Stimulated activated effector memory CD8-positive, alpha-beta T cell treated with anti-CD3 and anti-CD28 coated beads, Interleukin-12 subunit alpha, Interleukin-12 subunit beta, amount 100 ng/mL, for 72 hours (primary cell): ENCODE data around the gene MVB12B.
A peak's percentile ranks its signal among the peaks of the same experiment; 100 is the strongest.

Experiments used
- ATAC-seq: fragments of 150-1000 bp; cut with Tn5 transposase; 2 replicates; pipeline ENCODE4 v1.10.0; 2021
- DNase-seq, 2 donors: peaks; one replicate each; pipeline ENCODE4 v3.0.0; 2021 to 2022; ENCODE audit warnings: low spot score in 2 of 2
- H3K27ac Mint-ChIP-seq: one replicate; pipeline ENCODE4 v1.8.0; 2022; ENCODE audit warnings: mild to moderate bottlenecking, mixed read lengths
- H3K36me3 Mint-ChIP-seq: one replicate; pipeline ENCODE4 v1.8.0; 2022; ENCODE audit warnings: mild to moderate bottlenecking, mixed read lengths
- H3K4me1 Mint-ChIP-seq: one replicate; pipeline ENCODE4 v1.8.0; 2022; ENCODE audit warnings: mixed read lengths
- H3K4me3 Mint-ChIP-seq: one replicate; pipeline ENCODE4 v1.8.0; 2022; ENCODE audit warnings: mild to moderate bottlenecking, mixed read lengths
- H3K9me3 Mint-ChIP-seq: one replicate; pipeline ENCODE4 v1.8.0; 2022; ENCODE audit warnings: mixed read lengths

The MVB12B gene

DNA sequence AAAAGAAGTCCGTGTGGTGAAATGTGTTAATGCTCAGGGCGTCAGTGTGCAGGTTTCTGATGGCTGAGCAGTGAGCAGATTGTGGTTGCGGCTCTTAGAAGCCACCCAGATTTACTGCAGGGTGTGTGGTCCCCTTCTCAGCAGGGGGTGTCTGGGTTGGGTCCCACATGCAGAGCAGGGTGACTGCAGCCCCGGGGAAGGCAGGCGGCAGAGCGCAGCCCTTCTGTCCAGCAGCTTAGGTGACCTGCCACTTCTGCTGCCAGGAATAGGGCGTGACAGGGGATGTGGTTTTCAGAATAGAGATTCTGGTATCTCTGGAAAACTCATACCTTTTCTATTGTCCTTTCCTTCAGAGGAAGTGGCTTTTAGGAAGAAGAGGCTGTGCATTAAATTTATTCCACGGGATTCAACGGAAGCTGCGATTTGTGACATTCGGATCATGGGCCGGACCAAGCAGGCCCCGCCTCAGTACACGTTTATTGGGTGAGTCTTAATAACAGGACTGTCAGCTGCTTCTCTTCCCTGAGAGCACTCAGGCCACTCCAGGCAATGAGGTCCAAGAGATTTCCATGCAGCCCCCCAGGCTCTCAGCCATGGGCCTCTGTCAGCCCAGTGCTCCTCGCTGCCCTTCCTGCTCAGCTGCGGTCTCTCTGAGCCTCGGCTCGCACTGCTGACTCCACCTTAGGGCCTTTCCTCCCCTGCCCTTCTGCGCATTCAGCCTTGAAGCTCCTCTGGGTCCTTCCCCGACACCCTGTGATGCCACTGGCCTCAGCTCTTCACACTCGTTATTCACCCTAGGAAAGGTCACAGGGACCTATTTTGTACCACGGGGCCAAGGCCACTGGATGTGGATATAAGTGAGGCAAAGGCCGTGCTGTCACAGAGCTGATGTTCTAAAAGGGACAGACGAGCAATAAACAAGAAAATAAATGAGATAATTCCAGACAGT lies 65.4 kb downstream of the MVB12B start:
- DNase-seq (no peak), ATAC-seq (no peak)
- Mint-ChIP-seq H3K27ac (peak overlapping the region; percentile 43), H3K9me3 (no peaks in the 10 kb centered on the region), H3K36me3 (peaks cover 30% of the 10 kb centered on the region), H3K4me3 (no peak overlapping the region), H3K4me1 (peaks cover 47% of the 10 kb centered on the region)

- peaks cover 22% of the 10 kb centered on the region for H3K36me3 Mint-ChIP-seq
- ATAC-seq (no peak), DNase-seq (no peak)
- H3K9me3 Mint-ChIP-seq: no peaks in the 10 kb centered on the region
- peaks cover 49% of the 10 kb centered on the region for H3K4me1 Mint-ChIP-seq
- no peak overlapping the region for H3K4me3 Mint-ChIP-seq
- H3K27ac Mint-ChIP-seq: peak overlapping the region; percentile 43
Observed at GRCh38 chr9:126392662-126393371, 66.2 kb downstream of the MVB12B start.

DNA sequence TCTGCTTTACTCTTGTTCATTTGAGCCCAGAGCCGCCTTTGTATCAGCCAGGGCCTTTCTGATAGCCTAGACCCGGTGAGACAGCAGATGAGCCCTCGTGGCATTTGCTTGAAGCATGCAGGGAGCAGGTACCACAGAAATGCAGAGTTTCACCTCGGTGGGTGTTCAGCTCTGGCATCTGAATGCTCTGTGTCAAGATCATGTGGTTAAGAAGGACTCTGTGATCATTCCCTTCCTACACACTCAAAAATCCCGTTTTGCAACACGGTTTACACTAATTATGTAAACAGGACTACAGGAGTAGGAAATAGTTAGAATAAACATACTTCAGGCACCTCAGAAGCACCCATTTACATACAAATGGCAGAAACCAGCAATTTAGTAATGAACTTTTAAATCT lies 67.2 kb downstream of the MVB12B start:
- DNase-seq: no peak
- Mint-ChIP-seq H3K9me3 (no peaks in the 10 kb centered on the region), H3K27ac (no peak overlapping the region), H3K36me3 (peaks cover 27% of the 10 kb centered on the region), H3K4me3 (no peak overlapping the region), H3K4me1 (peaks cover 56% of the 10 kb centered on the region)
- ATAC-seq: no peak

DNA sequence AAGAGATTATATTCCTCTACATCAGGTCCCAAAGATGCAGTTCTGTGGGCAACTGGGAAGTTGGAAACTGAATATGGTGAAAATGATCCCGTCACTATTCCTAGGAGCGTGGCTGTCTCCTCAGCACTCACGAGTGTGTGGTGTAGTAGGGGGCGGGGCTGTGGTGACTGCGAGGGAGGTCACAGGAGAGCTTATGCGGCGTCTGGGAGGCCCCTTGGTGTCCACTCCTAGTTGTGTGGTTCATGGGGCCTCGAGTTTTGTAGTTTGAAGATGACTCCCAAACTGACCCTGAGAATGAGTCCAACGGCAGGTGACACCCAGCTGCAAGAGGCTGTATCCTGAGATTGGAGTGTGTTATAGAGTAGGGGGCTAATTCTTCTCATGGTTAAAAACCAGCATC lies 68.2 kb downstream of the MVB12B start:
- H3K27ac Mint-ChIP-seq: no peak overlapping the region
- ATAC-seq (no peak), DNase-seq (no peak)
- no peaks in the 10 kb centered on the region for H3K9me3 Mint-ChIP-seq
- H3K4me3 Mint-ChIP-seq: no peak overlapping the region
- peaks cover 34% of the 10 kb centered on the region for H3K36me3 Mint-ChIP-seq
- H3K4me1 Mint-ChIP-seq: peaks cover 60% of the 10 kb centered on the region

DNA sequence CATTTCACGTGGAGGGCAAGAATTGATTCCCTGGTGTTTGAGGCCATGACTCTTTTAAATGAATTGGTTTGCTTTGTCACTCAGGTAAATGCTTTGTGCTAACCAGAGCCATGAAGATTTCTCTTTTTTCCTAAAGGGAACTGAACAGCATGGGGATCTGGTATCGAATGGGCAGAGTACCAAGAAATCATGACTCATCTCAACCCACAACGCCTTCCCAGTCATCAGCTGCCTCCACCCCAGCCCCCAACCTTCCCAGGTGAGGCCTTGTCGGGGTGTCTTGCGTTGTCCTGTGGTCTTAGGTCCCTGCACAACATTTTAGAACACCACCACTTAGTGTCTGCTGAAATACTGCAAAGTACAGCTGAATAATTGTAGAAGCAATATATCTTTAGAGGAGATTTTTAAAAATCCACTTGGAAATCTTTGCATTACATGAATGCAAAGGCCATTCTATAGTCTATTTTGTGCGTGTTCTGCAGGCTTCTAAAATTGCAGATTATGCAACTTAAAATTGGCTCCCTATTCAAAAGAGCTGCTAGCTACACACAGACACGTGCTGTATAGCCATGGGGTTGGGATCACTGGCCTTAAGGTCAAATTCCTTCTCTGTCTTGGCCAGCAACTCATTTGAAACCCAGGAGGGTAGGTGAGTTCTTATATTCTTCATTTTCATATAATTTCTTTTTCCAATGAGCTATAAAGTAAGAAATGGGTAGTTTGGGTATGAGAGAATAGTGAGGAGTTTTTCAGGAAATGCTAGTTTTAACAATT lies 69.0 kb downstream of the MVB12B start:
- Mint-ChIP-seq H3K4me3 (no peak overlapping the region), H3K4me1 (peaks cover 61% of the 10 kb centered on the region), H3K36me3 (peaks cover 38% of the 10 kb centered on the region), H3K27ac (no peak overlapping the region), H3K9me3 (no peaks in the 10 kb centered on the region)
- DNase-seq (no peak), ATAC-seq (no peak)

DNA sequence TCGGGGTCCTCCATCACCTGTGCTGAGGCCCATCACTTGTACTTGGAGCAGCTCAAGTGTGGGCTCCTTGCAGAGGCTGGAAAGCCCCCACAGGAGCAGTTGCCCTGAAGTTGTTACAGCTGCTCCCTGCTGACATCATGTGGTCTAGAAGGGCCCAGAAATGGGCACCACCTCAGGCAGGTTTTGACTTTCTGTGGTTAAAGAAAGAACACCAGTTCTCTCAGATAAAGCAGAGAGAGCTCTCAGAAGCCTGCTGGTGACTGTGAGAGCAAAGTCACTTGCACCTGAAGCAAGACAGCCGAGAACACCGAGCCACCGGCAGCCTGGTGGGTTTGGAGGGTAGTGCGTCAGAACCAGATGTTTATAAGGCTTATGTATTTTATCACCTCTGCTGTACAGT lies 70.4 kb downstream of the MVB12B start:
- H3K27ac Mint-ChIP-seq: peak overlapping the region; percentile 39
- H3K36me3 Mint-ChIP-seq: peaks cover 44% of the 10 kb centered on the region
- peak; percentile 97 for ATAC-seq
- DNase-seq: peak; percentile 46 to 87
- no peaks in the 10 kb centered on the region for H3K9me3 Mint-ChIP-seq
- H3K4me1 Mint-ChIP-seq: peaks cover 75% of the 10 kb centered on the region
- peak overlapping the region; percentile 44 for H3K4me3 Mint-ChIP-seq

GRCh38 chr9:126398403-126399058 lies 71.9 kb downstream of the MVB12B start:
- Mint-ChIP-seq H3K36me3 (peaks cover 37% of the 10 kb centered on the region), H3K4me1 (peaks cover 78% of the 10 kb centered on the region), H3K4me3 (peak overlapping the region; percentile 44), H3K9me3 (no peaks in the 10 kb centered on the region), H3K27ac (no peak overlapping the region)
- peak; percentile 31 for ATAC-seq
- peak; percentile 80 to 89 for DNase-seq

DNA sequence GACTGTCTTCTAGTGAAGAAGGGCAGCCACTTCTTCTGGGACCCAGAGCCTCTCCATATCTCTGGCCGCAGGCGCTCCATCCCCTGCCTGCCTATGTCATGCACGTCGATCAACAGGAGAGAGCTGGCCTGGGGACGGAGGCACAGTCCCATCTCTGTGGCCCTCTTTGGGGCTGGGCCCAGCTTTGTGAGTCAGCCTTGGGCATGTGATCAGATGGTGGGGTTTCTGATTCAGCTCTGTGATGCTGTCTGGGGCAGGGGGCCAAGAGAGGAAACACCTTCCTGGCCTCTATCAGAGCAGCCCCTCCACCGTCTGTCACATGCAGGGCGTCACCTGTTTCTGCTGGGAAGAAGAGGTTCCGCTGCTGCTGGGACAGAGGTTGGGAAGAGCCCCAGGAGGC lies 72.6 kb downstream of the MVB12B start:
- peaks cover 37% of the 10 kb centered on the region for H3K36me3 Mint-ChIP-seq
- H3K4me3 Mint-ChIP-seq: no peak overlapping the region
- DNase-seq: no peak
- peaks cover 77% of the 10 kb centered on the region for H3K4me1 Mint-ChIP-seq
- H3K9me3 Mint-ChIP-seq: no peaks in the 10 kb centered on the region
- ATAC-seq: no peak
- no peak overlapping the region for H3K27ac Mint-ChIP-seq

GRCh38 chr9:126399789-126400188 lies 73.2 kb downstream of the MVB12B start:
- no peak overlapping the region for H3K27ac Mint-ChIP-seq
- no peak for DNase-seq
- peaks cover 32% of the 10 kb centered on the region for H3K36me3 Mint-ChIP-seq
- H3K9me3 Mint-ChIP-seq: no peaks in the 10 kb centered on the region
- no peak overlapping the region for H3K4me3 Mint-ChIP-seq
- ATAC-seq: no peak
- H3K4me1 Mint-ChIP-seq: peaks cover 71% of the 10 kb centered on the region

- no peak for DNase-seq
- H3K9me3 Mint-ChIP-seq: no peaks in the 10 kb centered on the region
- peaks cover 64% of the 10 kb centered on the region for H3K4me1 Mint-ChIP-seq
- no peak for ATAC-seq
- H3K4me3 Mint-ChIP-seq: no peak overlapping the region
- H3K36me3 Mint-ChIP-seq: peaks cover 29% of the 10 kb centered on the region
- H3K27ac Mint-ChIP-seq: no peak overlapping the region
Observed at GRCh38 chr9:126400571-126400970, 73.9 kb downstream of the MVB12B start.

- H3K4me1 Mint-ChIP-seq: peaks cover 58% of the 10 kb centered on the region
- no peaks in the 10 kb centered on the region for H3K9me3 Mint-ChIP-seq
- DNase-seq (no peak), ATAC-seq (peak; percentile 35)
- peaks cover 32% of the 10 kb centered on the region for H3K36me3 Mint-ChIP-seq
- H3K4me3 Mint-ChIP-seq: no peak overlapping the region
- peak overlapping the region; percentile 3 for H3K27ac Mint-ChIP-seq
Observed at GRCh38 chr9:126401107-126401506, 74.5 kb downstream of the MVB12B start.

DNA sequence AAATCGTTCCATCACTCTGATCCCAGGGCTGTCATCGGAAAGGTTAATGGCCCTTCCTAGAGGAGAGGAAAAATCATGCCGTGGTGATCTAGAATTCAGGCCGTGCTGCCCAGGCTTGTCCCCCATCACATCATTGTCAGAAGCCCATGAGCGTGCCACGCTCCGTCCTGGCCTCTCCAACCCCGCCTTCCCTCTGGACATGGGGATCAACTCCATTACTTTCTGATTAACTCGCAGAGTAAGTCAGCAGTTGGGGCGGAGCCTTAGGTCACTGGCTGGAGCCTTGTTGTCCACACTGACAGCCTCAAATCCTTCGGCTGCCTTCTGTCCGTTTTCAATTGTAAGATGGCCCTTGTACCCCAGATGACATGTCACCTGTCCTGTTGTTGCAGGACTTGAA lies 75.0 kb downstream of the MVB12B start:
- Mint-ChIP-seq H3K27ac (peak overlapping the region; percentile 3), H3K4me1 (peaks cover 54% of the 10 kb centered on the region)

GRCh38 chr9:126403397-126403796 lies 76.8 kb downstream of the MVB12B start:
- DNase-seq (no peak), ATAC-seq (no peak)
- Mint-ChIP-seq H3K36me3 (peaks cover 29% of the 10 kb centered on the region), H3K4me3 (no peak overlapping the region), H3K9me3 (no peaks in the 10 kb centered on the region), H3K27ac (peak overlapping the region; percentile 32), H3K4me1 (peaks cover 38% of the 10 kb centered on the region)

More for the DNA sequence above, 75.0 kb downstream of the MVB12B start:
- Mint-ChIP-seq H3K36me3 (peaks cover 33% of the 10 kb centered on the region), H3K9me3 (no peaks in the 10 kb centered on the region), H3K4me3 (no peak overlapping the region)
- ATAC-seq (no peak), DNase-seq (no peak)

DNA sequence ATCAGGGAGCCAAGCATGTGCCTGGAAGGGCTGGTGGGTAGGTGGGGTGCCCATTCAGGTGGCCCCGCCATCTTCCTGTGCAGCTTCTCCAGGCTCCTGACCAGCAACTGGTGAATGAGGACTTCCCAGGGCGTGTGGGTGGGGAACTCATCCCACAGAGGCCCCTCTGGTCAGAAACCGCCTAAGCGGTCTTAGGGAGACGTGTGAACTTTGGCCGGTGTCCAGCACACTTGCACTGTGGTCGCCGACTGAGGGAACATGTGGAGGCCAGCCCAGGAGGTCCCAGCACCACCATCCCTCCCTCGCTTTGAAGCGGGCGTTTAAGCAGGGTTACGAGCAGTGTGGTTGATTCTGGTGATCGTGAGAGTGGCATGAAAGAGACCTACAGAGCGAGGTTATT lies 77.8 kb downstream of the MVB12B start:
- Mint-ChIP-seq H3K27ac (no peak overlapping the region), H3K4me3 (no peak overlapping the region), H3K36me3 (peaks cover 33% of the 10 kb centered on the region), H3K9me3 (no peaks in the 10 kb centered on the region), H3K4me1 (peaks cover 31% of the 10 kb centered on the region)
- no peak for ATAC-seq
- no peak for DNase-seq
